Endothelial cell of umbilical vein (primary cell): ENCODE data around the gene PRXL2B. TPM values are rescaled to one million over a fixed set of nuclear protein-coding genes. Genes with fewer than 3 reads are reported as not detected.

Source experiments
- BruUV-seq: library from RNA; stranded (reverse); fragments of 400-500 nt; replicated peaks from 2 replicates; lab custom pipeline; 2021; lab: Mats Ljungman, UMichigan
- CTCF ChIA-PET: fragments of 300-600, 350-600 bp; sonication (Branson Sonifier 250); formaldehyde crosslinking; loops from one replicate; lab custom pipeline; 2021; ENCODE audit warnings: antibody characterized with exemption, inconsistent platforms; lab: Charles Lee
- POLR2A ChIA-PET: fragments of 300-600, 350-600 bp; sonication (Branson Sonifier 250); formaldehyde crosslinking; loops from one replicate; lab custom pipeline; 2021; ENCODE audit warnings: antibody characterized with exemption, inconsistent platforms; lab: Charles Lee
- DNase-seq: peaks from one replicate; pipeline ENCODE4 v3.0.0-alpha.2; 2011; ENCODE audit warnings: low read depth, low spot score
- FAIRE-seq: peaks from 2 replicates; lab custom pipeline; 2011; peaks lifted over from hg19 to GRCh38; lab: Jason Lieb, UNC
- H2AFZ ChIP-seq: 2 replicates; pipeline ENCODE4 v1.6.0; 2012; ENCODE audit warnings: low read depth, low read length, control low read depth, inconsistent platforms
- H3K27ac ChIP-seq: 2 replicates; pipeline ENCODE4 v1.5.1; 2011; ENCODE audit warnings: low read depth, mild to moderate bottlenecking, control low read depth, low read length, moderate library complexity; ENCODE audit not compliant: insufficient read depth
- H3K27me3 ChIP-seq, 2 experiments: 2 replicates each; pipeline versions ENCODE4 v1.6.0 to v1.6.1; 2011; ENCODE audit warnings: low read length in 2 of 2, mixed read lengths in 1 of 2; ENCODE audit not compliant: control insufficient read depth in 2 of 2, insufficient read depth in 2 of 2
- H3K36me3 ChIP-seq, 2 experiments: 2 replicates in 1 of 2; 3 replicates in 1 of 2; pipeline ENCODE4 v1.5.1; 2011; ENCODE audit warnings: low read length in 2 of 2, mild to moderate bottlenecking in 1 of 2, moderate library complexity in 1 of 2; ENCODE audit not compliant: control insufficient read depth in 2 of 2, insufficient read depth in 2 of 2; ENCODE audit errors: extremely low read depth in 1 of 2
- H3K4me1 ChIP-seq: 3 replicates; pipeline ENCODE4 v1.5.1; 2011; ENCODE audit warnings: mild to moderate bottlenecking, low read length; ENCODE audit not compliant: control insufficient read depth, insufficient read depth; ENCODE audit errors: extremely low read depth
- H3K4me2 ChIP-seq: 2 replicates; pipeline ENCODE4 v1.6.1; 2011; ENCODE audit warnings: low read length, control low read depth, mixed read lengths; ENCODE audit not compliant: insufficient read depth
- H3K4me3 ChIP-seq, 3 experiments: fragments of 200-600 bp in 1 of 3; sonication (generic), shearing (Covaris generic) in 1 of 3; replicated peaks in 1 of 3; 2 replicates each; pipeline ENCODE4 v1.5.1; 2011 to 2016; ENCODE audit warnings: control low read depth in 3 of 3, low read length in 3 of 3, mild to moderate bottlenecking in 2 of 3, inconsistent platforms in 1 of 3, low read depth in 1 of 3, moderate library complexity in 1 of 3; ENCODE audit not compliant: insufficient read depth in 1 of 3
- H3K79me2 ChIP-seq: 2 replicates; pipeline ENCODE4 v1.6.0; 2012; ENCODE audit warnings: low read length, inconsistent platforms; ENCODE audit not compliant: control insufficient read depth, insufficient read depth
- H3K9ac ChIP-seq: replicated peaks from 2 replicates; pipeline ENCODE3; 2011; ENCODE audit warnings: low read length, control low read depth; ENCODE audit not compliant: insufficient read depth; ENCODE audit errors: extremely low read depth
- H3K9me1 ChIP-seq: replicated peaks from 3 replicates; pipeline ENCODE4 v1.6.0; 2011; ENCODE audit warnings: mild to moderate bottlenecking, low read length; ENCODE audit not compliant: control insufficient read depth, insufficient read depth; ENCODE audit errors: extremely low read depth
- H3K9me3 ChIP-seq: replicated peaks from 2 replicates; pipeline ENCODE4 v1.5.1; 2012; ENCODE audit warnings: low read length, inconsistent platforms; ENCODE audit not compliant: control insufficient read depth, insufficient read depth
- H4K20me1 ChIP-seq: replicated peaks from 2 replicates; pipeline ENCODE3; 2011; ENCODE audit warnings: mild to moderate bottlenecking, low read length; ENCODE audit not compliant: control insufficient read depth, insufficient read depth; ENCODE audit errors: extremely low read depth
- CTCF ChIP-seq, 2 donors: IDR thresholded peaks; 1 replicate in 1 of 2; 2 replicates in 1 of 2; pipeline ENCODE4 v1.5.1; 2011; ENCODE audit warnings: low read length in 2 of 2, mild to moderate bottlenecking in 2 of 2, moderate library complexity in 2 of 2, control low read depth in 1 of 2, inconsistent platforms in 1 of 2, low read depth in 1 of 2; ENCODE audit not compliant: insufficient read depth in 1 of 2; ENCODE audit errors: extremely low read depth in 1 of 2
- EZH2 ChIP-seq: IDR thresholded peaks from 2 replicates; pipeline ENCODE4 v1.6.1; 2012; ENCODE audit warnings: borderline replicate concordance, low read depth, mild to moderate bottlenecking, moderate library complexity, low read length, inconsistent platforms; ENCODE audit not compliant: severe bottlenecking
- FOS ChIP-seq: IDR thresholded peaks from 2 replicates; pipeline ENCODE4 v1.6.1; 2011; ENCODE audit warnings: mild to moderate bottlenecking, low read length, moderate library complexity, borderline replicate concordance; ENCODE audit not compliant: insufficient read depth
- GATA2 ChIP-seq: IDR thresholded peaks from 2 replicates; pipeline ENCODE4 v1.7.0; 2011; ENCODE audit warnings: low read depth, mild to moderate bottlenecking, moderate library complexity, mixed read lengths, low read length; ENCODE audit not compliant: insufficient read length, insufficient read depth
- JUN ChIP-seq: IDR thresholded peaks from 2 replicates; pipeline ENCODE4 v1.6.1; 2011; ENCODE audit warnings: borderline replicate concordance, low read depth; ENCODE audit not compliant: insufficient read length, insufficient read depth
- MAX ChIP-seq: IDR thresholded peaks from 2 replicates; pipeline ENCODE4 v1.6.1; 2011; ENCODE audit not compliant: insufficient read depth, insufficient read length
- MYC ChIP-seq: IDR thresholded peaks from one replicate; pipeline ENCODE4 v1.6.1; 2011; ENCODE audit warnings: mild to moderate bottlenecking, low read depth, low read length
- POLR2A ChIP-seq: IDR thresholded peaks from 2 replicates; pipeline ENCODE4 v1.6.1; 2012; ENCODE audit warnings: low read depth, mild to moderate bottlenecking, control low read depth, low read length
- POLR2AphosphoS5 ChIP-seq: IDR thresholded peaks from 2 replicates; pipeline ENCODE4 v1.6.1; 2012; ENCODE audit warnings: low read depth, mild to moderate bottlenecking, control low read depth, low read length, moderate library complexity; ENCODE audit not compliant: insufficient read depth
- dilution Hi-C: fragments of 300-500 bp; cut with MboI; formaldehyde crosslinking; loops from one replicate; pipeline ENCODE4 v1.15.0; 2019; ENCODE audit warnings: low sequenced_read_pairs; ENCODE audit not compliant: extremely low pct_ligation_motif_present
- intact Hi-C: fragments of 100-400 bp; cut with micrococcal nuclease; formaldehyde crosslinking; loops from one replicate; pipeline ENCODE4 v1.10.0; 2022
- polyA plus RNA-seq, 4 experiments: library from polyadenylated mRNA; depleted of rRNA in 3 of 4; stranded (reverse) in 3 of 4; unstranded in 1 of 4; fragments of >200 nt; gene quantifications; 2 replicates each; pipeline versions ENCODE4 v1.2.1 to v1.2.3, GENCODE V29; 2011 to 2012; ENCODE audit warnings: missing spikeins in 1 of 4
- total RNA-seq: library from RNA; stranded (reverse); gene quantifications from 2 replicates; pipeline ENCODE4 v1.2.3, GENCODE V29; 2021

PRXL2B gene
- total and polyA plus RNA-seq, 2 donors (not counting 3 experiments of a cell fraction or from before 2014, with no cell fraction given) = 29.6 to 55.8 TPM

GRCh38 chr1:2570332-2570731 is 16.2 kb upstream of the PRXL2B start:
- ChIA-PET CTCF (interaction anchor here (1.4 kb wide), 1 partner anchor 9 kb away, joined by 5 read pairs; no protein-coding TSS in a partner anchor), POLR2A (no interaction called here)
- Histone ChIP-seq H4K20me1 (no peaks in the 10 kb centered on the region), H3K27me3 (peaks cover 2 to 4% of the 10 kb centered on the region in 2 experiments), H3K4me2 (no peak overlapping the region), H3K79me2 (no peaks in the 10 kb centered on the region), H3K9me1 (no peaks in the 10 kb centered on the region), H3K9me3 (no peaks in the 10 kb centered on the region), H2AFZ (no peak overlapping the region), H3K4me3 (no peak overlapping the region), H3K4me1 (no peaks in the 10 kb centered on the region), H3K36me3 (no peaks in the 10 kb centered on the region), H3K9ac (no peak overlapping the region), H3K27ac (no peak overlapping the region)
- FAIRE-seq = no peak
- intact Hi-C loops (no loop called here), dilution Hi-C loops (no loop called here)
- TF ChIP-seq POLR2AphosphoS5 (no peak), MYC (no peak)
- no TSS peak for BruUV-seq
- DNase-seq = no peak

GRCh38 chr1:2571348-2571747 is 15.2 kb upstream of the PRXL2B start:
- FAIRE-seq (no peak), DNase-seq (no peak)
- H4K20me1 ChIP-seq = no peaks in the 10 kb centered on the region
- no peaks in the 10 kb centered on the region for H3K4me1 ChIP-seq
- H3K4me3 ChIP-seq = no peak overlapping the region
- no peak overlapping the region for H2AFZ ChIP-seq
- H3K27ac ChIP-seq = no peak overlapping the region
- H3K9me3 ChIP-seq = no peaks in the 10 kb centered on the region
- H3K4me2 ChIP-seq = no peak overlapping the region
- CTCF ChIA-PET = no interaction called here
- no peak overlapping the region for H3K9ac ChIP-seq
- H3K79me2 ChIP-seq = no peaks in the 10 kb centered on the region
- H3K27me3 ChIP-seq = peaks cover 2 to 4% of the 10 kb centered on the region in 2 experiments
- H3K9me1 ChIP-seq = no peaks in the 10 kb centered on the region
- dilution Hi-C loops = no loop called here
- intact Hi-C loops = no loop called here
- no peak for TF ChIP-seq POLR2AphosphoS5
- TF ChIP-seq CTCF (IDR thresholded peaks at IDR 0.05; ENCODE audit: extremely low read depth in 1 of 2, insufficient read depth in 1 of 2, low read depth in 1 of 2, low read length in 2 of 2) = no peak
- TF ChIP-seq EZH2 = no peak
- no peak for TF ChIP-seq JUN
- no peak for TF ChIP-seq MAX
- no peak for TF ChIP-seq MYC
- no peak for TF ChIP-seq GATA2
- TF ChIP-seq POLR2A = no peak
- TF ChIP-seq FOS = no peak
- no TSS peak for BruUV-seq
- POLR2A ChIA-PET = no interaction called here
- H3K36me3 ChIP-seq = no peaks in the 10 kb centered on the region
